AG08395 (cell line): Measurements from ENCODE around the gene SUN1.

Experiments
- DNase-seq: peaks from one replicate; pipeline ENCODE4 v3.0.0; 2012; ENCODE audit warnings: mixed read lengths, low spot score

The SUN1 gene

GRCh38 chr7:907158-907980 is 75.1 kb downstream of the SUN1 start:
- DNase-seq, result no peak

DNA sequence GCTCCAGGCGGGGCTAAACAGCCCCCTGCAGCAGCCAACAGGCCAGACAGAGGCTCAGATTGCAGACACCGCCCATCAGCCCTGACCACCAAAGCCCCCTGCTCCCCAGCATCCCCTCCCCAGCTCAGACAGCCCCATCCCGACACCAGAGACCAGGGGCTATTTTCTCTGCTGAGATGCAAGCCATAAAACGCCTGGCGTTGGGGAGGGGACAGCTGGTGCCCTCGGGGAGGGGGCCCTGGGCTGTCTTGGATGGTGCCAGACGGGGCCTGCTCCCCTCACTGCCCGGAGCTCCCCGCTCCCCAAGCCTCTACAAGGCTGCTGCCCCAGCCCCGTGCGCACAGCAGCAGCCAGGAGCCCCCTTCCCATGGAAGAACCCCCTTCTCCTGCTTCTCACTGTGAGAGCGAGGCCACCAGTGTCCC is 75.9 kb downstream of the SUN1 start:
- no peak for DNase-seq

- DNase-seq, result peak; percentile 72
Observed at GRCh38 chr7:908591-909357, 76.5 kb downstream of the SUN1 start.

- DNase-seq, result peak; percentile 74
Observed at GRCh38 chr7:909358-910329, 77.4 kb downstream of the SUN1 start.

DNA sequence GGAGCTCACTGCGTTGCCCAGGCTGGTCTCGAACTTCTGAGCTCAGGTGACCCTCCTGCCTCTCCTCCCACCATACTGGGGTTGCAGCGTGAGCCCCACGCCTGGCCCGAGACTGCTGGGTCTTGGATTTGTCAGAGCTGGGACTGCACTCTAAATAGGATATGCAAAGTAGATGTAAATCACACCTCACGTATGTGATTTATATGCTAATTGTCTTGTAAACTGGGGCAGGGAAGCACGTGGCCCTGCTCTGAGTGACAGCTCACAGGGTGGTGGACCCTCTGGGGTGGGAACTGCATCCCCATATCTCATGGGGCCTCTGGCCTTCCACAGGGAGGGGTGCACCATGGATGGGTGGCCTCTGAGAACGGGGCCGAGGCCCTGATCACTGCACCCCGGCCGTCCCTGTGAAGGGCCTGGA is 78.2 kb downstream of the SUN1 start:
- DNase-seq, result no peak

GRCh38 chr7:910931-911431 is 78.7 kb downstream of the SUN1 start:
- DNase-seq, result no peak

GRCh38 chr7:911791-912480 is 79.7 kb downstream of the SUN1 start:
- DNase-seq, result no peak

GRCh38 chr7:913736-914520 is 81.7 kb downstream of the SUN1 start:
- DNase-seq, result no peak

- no peak for DNase-seq
Observed at GRCh38 chr7:914521-915194, 82.4 kb downstream of the SUN1 start.

GRCh38 chr7:915291-916218 is 83.3 kb downstream of the SUN1 start:
- DNase-seq, result no peak

DNA sequence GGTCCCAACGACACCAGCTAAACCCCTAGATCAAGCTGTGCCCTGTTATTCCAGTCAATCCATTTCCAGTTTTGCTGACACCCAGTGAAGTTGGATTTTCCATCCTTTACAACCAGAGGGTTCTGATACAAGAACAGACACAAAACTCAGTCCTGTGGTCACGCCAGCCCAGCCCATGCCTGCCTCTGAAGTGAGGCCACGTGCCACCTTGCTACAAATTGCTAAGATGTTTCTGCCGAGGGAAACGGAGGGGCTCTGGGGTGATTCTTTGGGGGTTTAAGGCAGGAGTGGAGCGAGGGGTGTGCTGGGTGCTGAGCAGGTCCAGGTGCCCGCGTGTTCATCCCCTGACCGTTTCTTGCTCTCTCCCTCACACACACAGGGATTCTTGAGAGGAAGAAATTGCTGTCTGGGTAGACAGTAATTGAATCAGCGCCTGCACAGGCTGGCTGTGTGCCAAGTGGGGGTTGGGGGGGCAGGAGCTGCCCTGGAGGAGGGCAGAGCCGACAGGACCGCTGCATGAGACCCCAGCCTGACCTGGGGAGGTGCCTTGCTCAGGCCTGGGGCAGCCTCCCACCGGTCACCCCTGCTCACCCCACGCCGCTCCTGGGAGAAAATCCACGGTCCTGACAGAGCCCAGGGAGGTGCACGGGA is 84.1 kb downstream of the SUN1 start:
- no peak for DNase-seq

DNA sequence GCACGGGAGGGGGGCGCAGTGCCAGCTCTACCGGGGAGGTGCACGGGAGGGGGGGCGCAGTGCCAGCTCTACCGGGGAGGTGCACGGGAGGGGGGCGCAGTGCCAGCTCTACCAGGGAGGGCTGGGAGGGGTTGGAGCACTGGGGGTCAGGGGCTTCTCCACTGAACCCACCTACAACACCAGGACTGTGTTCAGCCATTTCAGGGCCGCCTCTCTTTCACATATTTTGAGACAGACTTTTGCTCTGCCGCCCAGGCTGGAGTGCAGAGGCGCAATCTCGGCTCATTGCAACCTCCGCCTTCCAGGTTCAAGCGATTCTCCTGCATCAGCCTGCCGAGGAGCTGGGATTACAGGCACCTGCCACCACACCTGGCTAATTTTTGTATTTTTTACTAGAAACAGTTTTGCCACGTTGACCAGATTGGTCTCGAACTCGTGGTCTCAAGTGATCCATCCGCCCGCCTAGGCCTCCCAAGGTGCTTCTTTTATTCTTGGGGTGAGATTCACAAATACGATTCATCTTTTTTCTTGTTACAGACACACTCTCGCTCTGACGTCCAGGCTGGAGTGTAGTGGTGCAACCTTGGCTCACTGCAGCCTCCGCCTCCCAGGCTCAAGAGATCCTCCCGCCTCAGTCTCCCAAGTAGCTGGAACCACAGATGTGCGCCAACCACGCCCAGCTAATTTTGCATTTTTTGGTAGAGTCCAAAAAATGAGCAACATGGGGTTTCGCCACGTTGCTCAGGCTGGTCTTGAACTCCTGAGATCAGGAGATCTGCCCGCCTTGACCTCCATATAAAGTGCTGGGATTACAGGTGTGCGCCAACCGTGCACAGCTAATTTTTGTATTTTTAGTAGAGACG is 85.2 kb downstream of the SUN1 start:
- no peak for DNase-seq

DNA sequence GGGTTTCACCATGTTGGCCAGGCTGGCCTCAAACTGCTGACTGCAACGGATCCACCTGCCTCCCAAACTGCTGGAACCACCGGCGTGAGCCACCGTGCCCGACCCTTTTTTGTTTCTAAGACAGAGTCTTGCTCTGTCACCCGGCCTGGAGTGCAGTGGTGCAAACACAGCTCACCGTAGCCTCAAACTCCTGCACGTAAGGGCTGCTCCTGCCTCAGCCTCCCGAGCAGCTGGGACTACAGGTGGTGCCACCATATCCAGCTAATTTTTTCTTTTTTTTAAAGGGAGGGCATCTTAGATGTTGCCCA is 85.8 kb downstream of the SUN1 start:
- no peak for DNase-seq

- no peak for DNase-seq
Observed at GRCh38 chr7:918441-919113, 86.3 kb downstream of the SUN1 start.

DNA sequence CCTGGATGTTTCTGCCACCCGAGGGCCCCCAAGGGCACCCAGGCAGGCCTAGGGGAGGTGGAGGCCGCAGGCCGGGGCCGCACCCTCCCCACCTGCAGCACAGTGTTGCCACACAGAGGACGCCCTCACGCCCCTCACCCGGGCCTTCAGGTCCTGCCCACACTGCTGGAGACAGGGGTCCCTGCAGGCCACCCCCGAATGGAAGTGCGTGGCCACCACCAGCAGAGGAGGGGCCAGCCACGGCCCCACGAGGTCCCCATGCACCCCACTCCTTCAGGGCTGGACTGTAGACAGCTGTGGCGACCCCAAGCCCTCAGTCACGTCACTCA is 86.8 kb downstream of the SUN1 start:
- DNase-seq, result no peak

- no peak for DNase-seq
Observed at GRCh38 chr7:919924-920341, 87.7 kb downstream of the SUN1 start.
